Lower lobe of right lung (tissue), 2 donors: ENCODE measurements around the gene ERLIN1. TPM values are rescaled to one million over a fixed set of nuclear protein-coding genes. Genes with fewer than 3 reads are reported as not detected.
"Not testable (repeated sequence)": the region's sequence is repeated elsewhere in the genome, so short reads cannot be mapped to it uniquely, and the experiment has no call there.

Source experiments
- ATAC-seq, 2 donors: fragments of 200-7000 bp; cut with Tn5 transposase; one replicate each; pipeline ENCODE4 v1.9.1; 2020 to 2022; ENCODE audit warnings: mild to moderate bottlenecking in 2 of 2, moderate library complexity in 2 of 2
- DNase-seq: peaks from one replicate; pipeline ENCODE4 v3.0.0-alpha.2; 2020
- H3K27ac ChIP-seq: fragments of 200-600 bp; one replicate; pipeline ENCODE4 v1.8.0; 2022
- H3K27me3 ChIP-seq: fragments of 200-600 bp; one replicate; pipeline ENCODE4 v1.8.0; 2022; ENCODE audit warnings: low read depth
- H3K36me3 ChIP-seq: fragments of 200-600 bp; one replicate; pipeline ENCODE4 v1.8.0; 2022; ENCODE audit warnings: mild to moderate bottlenecking
- H3K4me1 ChIP-seq: fragments of 200-600 bp; one replicate; pipeline ENCODE4 v1.8.0; 2022
- H3K4me3 ChIP-seq: fragments of 200-600 bp; one replicate; pipeline ENCODE4 v1.8.0; 2022; ENCODE audit warnings: mild to moderate bottlenecking
- H3K9me3 ChIP-seq: fragments of 200-600 bp; one replicate; pipeline ENCODE4 v1.8.0; 2022
- CTCF ChIP-seq: fragments of 200-600 bp; IDR thresholded peaks from one replicate; pipeline ENCODE4 v1.8.0; 2022; ENCODE audit warnings: antibody characterized with exemption, mild to moderate bottlenecking
- intact Hi-C: fragments of 100-400 bp; cut with DNase I; formaldehyde crosslinking; loops from one replicate; pipeline ENCODE4 v1.11.0; 2022
- total RNA-seq: library from RNA; stranded (reverse); fragmentation: NEBNext Ultra II Directional; extraction: Animal tissue kit (Norgen Biotek cat#: 25700); gene quantifications from one replicate; pipeline ENCODE4 v1.2.1, GENCODE V29; 2021
- donor health status: DM: no; HTN: yes; CAD: no; lungs with severe emphysema.

The ERLIN1 gene
- total RNA-seq, 1 donor from 2014 or later = 31.9 TPM

- intact Hi-C loops = no loop called here
- H3K27ac ChIP-seq = no peak overlapping the region
- H3K9me3 ChIP-seq = no peaks in the 10 kb centered on the region
- H3K4me3 ChIP-seq = no peak overlapping the region
- TF ChIP-seq CTCF = no peak
- peaks cover 11% of the 10 kb centered on the region for H3K27me3 ChIP-seq
- no peaks in the 10 kb centered on the region for H3K4me1 ChIP-seq
- no peaks in the 10 kb centered on the region for H3K36me3 ChIP-seq
- no peak for DNase-seq
- ATAC-seq = no peak
Observed at GRCh38 chr10:100132427-100132826, 53.4 kb downstream of the ERLIN1 start.

DNA sequence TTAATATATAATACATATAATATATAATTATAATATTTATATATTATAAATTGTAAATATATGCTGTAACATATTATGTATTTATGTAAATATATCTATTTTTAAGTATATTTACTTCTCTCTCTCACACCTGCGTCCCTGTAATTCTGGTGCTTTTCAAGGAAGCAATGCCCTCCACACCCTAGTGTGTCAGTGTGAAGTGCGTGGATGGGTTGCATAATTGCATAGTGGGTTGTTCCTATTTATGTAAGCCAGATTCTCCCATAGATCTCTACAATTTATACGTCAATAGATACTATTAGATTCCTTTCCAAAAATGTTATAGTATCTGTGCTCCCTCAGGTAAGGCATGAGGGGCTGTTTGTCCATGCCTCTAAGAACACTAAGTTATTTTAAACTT lies 54.3 kb downstream of the ERLIN1 start:
- intact Hi-C loops = no loop called here
- Histone ChIP-seq H3K27me3 (peaks cover 11% of the 10 kb centered on the region), H3K27ac (no peak overlapping the region), H3K9me3 (no peaks in the 10 kb centered on the region), H3K4me1 (no peaks in the 10 kb centered on the region), H3K36me3 (no peaks in the 10 kb centered on the region), H3K4me3 (no peak overlapping the region)
- DNase-seq (no peak), ATAC-seq (no peak)
- TF ChIP-seq CTCF = no peak

- Histone ChIP-seq H3K36me3 (no peaks in the 10 kb centered on the region), H3K4me1 (no peaks in the 10 kb centered on the region), H3K9me3 (no peaks in the 10 kb centered on the region), H3K27me3 (peaks cover 11% of the 10 kb centered on the region), H3K4me3 (no peak overlapping the region), H3K27ac (no peak overlapping the region)
- DNase-seq (no peak), ATAC-seq (no peak)
- no peak for TF ChIP-seq CTCF
- intact Hi-C loops = no loop called here
Observed at GRCh38 chr10:100130831-100131230, 55.0 kb downstream of the ERLIN1 start.

GRCh38 chr10:100129424-100129823 lies 56.4 kb downstream of the ERLIN1 start:
- TF ChIP-seq CTCF = no peak
- ATAC-seq = no peak
- H3K4me3 ChIP-seq = no peak overlapping the region
- intact Hi-C loops = no loop called here
- peaks cover 11% of the 10 kb centered on the region for H3K27me3 ChIP-seq
- no peaks in the 10 kb centered on the region for H3K36me3 ChIP-seq
- DNase-seq = no peak
- no peak overlapping the region for H3K27ac ChIP-seq
- H3K4me1 ChIP-seq = no peaks in the 10 kb centered on the region
- H3K9me3 ChIP-seq = no peaks in the 10 kb centered on the region

GRCh38 chr10:100128951-100129350 lies 56.9 kb downstream of the ERLIN1 start:
- Histone ChIP-seq H3K27ac (no peak overlapping the region), H3K4me3 (no peak overlapping the region), H3K9me3 (no peaks in the 10 kb centered on the region), H3K36me3 (no peaks in the 10 kb centered on the region), H3K4me1 (no peaks in the 10 kb centered on the region), H3K27me3 (peaks cover 11% of the 10 kb centered on the region)
- intact Hi-C loops = no loop called here
- DNase-seq = no peak
- TF ChIP-seq CTCF = no peak
- no peak for ATAC-seq

GRCh38 chr10:100125335-100125734 lies 60.5 kb downstream of the ERLIN1 start:
- H3K4me1 ChIP-seq, H3K9me3 ChIP-seq, H3K27ac ChIP-seq, H3K4me3 ChIP-seq, DNase-seq, intact Hi-C loops, H3K36me3 ChIP-seq, ATAC-seq: not testable (repeated sequence)
- H3K27me3 ChIP-seq = peaks cover 10% of the 10 kb centered on the region
